Panc1 (cell line): Measurements from ENCODE around the gene PLPP1.

ENCODE experiments used
- SIN3A ChIP-seq: IDR thresholded peaks from 2 replicates; pipeline ENCODE4 v1.6.1; 2012; ENCODE audit warnings: low read depth, mild to moderate bottlenecking, low read length, moderate library complexity, borderline replicate concordance; ENCODE audit not compliant: insufficient read depth
- TF ChIP-seq, protein P1 (sequence below), 2 experiments: IDR thresholded peaks; 2 replicates each; pipeline ENCODE4 v1.6.1; 2011 to 2012; ENCODE audit warnings: low read depth in 2 of 2, control low read depth in 1 of 2, low read length in 1 of 2, mild to moderate bottlenecking in 1 of 2, moderate library complexity in 1 of 2; ENCODE audit not compliant: insufficient read depth in 1 of 2
- TF ChIP-seq, protein P2 (sequence below): fragments of 450-650 bp; IDR thresholded peaks from 2 replicates; pipeline ENCODE4 v1.5.1; 2017; ENCODE audit warnings: mild to moderate bottlenecking

DNA sequence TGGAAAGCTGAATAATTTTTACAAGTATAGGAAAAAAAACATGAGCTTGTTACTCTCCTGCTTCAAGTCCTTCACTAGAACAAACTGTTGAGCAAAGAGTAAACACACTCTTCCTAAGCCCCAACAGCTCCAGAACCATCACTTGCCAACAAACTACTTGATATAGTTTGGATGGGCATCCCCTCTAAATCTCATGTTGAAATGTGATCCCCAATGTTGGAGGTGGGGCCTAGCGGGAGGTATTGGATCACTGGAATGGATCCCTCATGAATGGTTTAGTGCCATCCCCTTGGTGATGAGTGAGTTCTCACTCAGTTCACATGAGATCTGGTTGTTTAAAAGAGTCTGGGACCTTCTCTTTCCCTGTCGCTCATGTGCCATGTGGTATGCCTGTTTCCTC is 82.8 kb downstream of the PLPP1 start:
- TF ChIP-seq SIN3A: no peak
- TF ChIP-seq, protein P1, sequence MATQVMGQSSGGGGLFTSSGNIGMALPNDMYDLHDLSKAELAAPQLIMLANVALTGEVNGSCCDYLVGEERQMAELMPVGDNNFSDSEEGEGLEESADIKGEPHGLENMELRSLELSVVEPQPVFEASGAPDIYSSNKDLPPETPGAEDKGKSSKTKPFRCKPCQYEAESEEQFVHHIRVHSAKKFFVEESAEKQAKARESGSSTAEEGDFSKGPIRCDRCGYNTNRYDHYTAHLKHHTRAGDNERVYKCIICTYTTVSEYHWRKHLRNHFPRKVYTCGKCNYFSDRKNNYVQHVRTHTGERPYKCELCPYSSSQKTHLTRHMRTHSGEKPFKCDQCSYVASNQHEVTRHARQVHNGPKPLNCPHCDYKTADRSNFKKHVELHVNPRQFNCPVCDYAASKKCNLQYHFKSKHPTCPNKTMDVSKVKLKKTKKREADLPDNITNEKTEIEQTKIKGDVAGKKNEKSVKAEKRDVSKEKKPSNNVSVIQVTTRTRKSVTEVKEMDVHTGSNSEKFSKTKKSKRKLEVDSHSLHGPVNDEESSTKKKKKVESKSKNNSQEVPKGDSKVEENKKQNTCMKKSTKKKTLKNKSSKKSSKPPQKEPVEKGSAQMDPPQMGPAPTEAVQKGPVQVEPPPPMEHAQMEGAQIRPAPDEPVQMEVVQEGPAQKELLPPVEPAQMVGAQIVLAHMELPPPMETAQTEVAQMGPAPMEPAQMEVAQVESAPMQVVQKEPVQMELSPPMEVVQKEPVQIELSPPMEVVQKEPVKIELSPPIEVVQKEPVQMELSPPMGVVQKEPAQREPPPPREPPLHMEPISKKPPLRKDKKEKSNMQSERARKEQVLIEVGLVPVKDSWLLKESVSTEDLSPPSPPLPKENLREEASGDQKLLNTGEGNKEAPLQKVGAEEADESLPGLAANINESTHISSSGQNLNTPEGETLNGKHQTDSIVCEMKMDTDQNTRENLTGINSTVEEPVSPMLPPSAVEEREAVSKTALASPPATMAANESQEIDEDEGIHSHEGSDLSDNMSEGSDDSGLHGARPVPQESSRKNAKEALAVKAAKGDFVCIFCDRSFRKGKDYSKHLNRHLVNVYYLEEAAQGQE (IDR thresholded peaks at IDR 0.05; ENCODE audit: insufficient read depth in 1 of 2, low read depth in 2 of 2, low read length in 1 of 2): no peak
- TF ChIP-seq, protein P2, sequence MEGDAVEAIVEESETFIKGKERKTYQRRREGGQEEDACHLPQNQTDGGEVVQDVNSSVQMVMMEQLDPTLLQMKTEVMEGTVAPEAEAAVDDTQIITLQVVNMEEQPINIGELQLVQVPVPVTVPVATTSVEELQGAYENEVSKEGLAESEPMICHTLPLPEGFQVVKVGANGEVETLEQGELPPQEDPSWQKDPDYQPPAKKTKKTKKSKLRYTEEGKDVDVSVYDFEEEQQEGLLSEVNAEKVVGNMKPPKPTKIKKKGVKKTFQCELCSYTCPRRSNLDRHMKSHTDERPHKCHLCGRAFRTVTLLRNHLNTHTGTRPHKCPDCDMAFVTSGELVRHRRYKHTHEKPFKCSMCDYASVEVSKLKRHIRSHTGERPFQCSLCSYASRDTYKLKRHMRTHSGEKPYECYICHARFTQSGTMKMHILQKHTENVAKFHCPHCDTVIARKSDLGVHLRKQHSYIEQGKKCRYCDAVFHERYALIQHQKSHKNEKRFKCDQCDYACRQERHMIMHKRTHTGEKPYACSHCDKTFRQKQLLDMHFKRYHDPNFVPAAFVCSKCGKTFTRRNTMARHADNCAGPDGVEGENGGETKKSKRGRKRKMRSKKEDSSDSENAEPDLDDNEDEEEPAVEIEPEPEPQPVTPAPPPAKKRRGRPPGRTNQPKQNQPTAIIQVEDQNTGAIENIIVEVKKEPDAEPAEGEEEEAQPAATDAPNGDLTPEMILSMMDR: no peak
